GM19035 (cell line): ENCODE measurements around the gene MYL2.
"Not testable (repeated sequence)": the region's sequence is repeated elsewhere in the genome, so short reads cannot be mapped to it uniquely, and the experiment has no call there.

Experiments
- ATAC-seq: cut with Tn5 transposase; IDR thresholded peaks from one replicate; pipeline ENCODE4 v1.9.1; 2021; ENCODE audit not compliant: unreplicated experiment

MYL2 gene

GRCh38 chr12:110920324-110920910 lies at the start of gene MYL2:
Gene MYL2 (minus strand): TSS chr12:110920579. CDS start chr12:110920529, 50 bp downstream.
- no peak for ATAC-seq

DNA sequence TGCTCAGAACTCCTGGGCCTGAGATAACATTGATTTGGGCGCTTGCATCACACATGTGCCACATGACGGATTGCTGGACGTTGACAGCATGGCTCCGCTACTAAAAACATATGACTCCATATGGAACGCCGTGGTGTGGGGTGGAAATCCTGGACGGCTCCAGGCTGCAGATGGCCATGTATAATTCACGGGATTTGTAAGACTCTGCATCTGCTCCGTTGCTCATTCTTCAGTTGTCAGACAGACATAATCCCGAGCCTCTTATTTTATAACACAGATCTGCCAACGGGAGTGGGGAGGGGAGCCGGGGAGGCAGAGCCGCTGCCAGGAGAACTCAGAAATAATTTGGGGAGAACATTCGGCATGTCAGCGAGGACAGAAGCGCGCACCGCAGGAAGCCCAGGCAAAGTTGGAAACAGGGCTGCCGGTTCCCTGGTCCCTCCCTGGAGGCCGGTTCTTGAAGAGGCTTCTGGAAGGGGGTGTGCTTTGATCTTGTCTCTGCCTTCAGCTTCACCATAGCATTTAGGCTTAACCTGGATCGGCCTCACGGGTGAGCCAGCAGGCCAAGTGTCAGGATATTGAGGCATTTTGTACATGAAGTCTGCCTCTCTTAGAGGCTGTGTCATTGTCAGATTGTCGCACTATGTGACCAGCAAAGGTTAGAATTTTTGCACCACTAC lies 45.8 kb upstream of the MYL2 start:
- no peak for ATAC-seq

GRCh38 chr12:110965574-110965973 lies 45.2 kb upstream of the MYL2 start:
- ATAC-seq: no peak

DNA sequence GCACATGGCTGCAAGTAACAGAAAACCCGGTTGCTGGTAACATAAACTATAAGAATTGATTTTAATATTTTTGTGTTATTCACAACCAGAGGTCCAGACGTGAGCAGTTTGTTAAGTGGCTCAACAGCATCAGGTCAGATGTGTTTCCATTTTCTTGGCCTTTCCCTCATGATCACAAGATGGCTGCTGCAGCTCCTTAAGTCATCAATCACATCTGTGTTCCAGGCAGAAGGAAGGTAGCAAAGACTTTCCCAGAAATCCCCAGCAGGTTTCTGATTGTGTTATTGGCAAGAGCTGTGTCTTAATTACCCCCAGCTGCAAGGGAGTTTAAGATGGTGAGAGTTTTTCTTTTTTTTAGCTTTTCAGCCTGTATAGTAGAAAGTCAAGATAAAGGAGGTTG lies 40.4 kb upstream of the MYL2 start:
- ATAC-seq: no peak

GRCh38 chr12:110957652-110958051 lies 37.3 kb upstream of the MYL2 start:
- ATAC-seq: no peak

- no peak for ATAC-seq
Observed at GRCh38 chr12:110957159-110957558, 36.8 kb upstream of the MYL2 start.

GRCh38 chr12:110950867-110951266 lies 30.5 kb upstream of the MYL2 start:
- ATAC-seq: not testable (repeated sequence)

GRCh38 chr12:110950466-110950865 lies 30.1 kb upstream of the MYL2 start:
- ATAC-seq: not testable (repeated sequence)

DNA sequence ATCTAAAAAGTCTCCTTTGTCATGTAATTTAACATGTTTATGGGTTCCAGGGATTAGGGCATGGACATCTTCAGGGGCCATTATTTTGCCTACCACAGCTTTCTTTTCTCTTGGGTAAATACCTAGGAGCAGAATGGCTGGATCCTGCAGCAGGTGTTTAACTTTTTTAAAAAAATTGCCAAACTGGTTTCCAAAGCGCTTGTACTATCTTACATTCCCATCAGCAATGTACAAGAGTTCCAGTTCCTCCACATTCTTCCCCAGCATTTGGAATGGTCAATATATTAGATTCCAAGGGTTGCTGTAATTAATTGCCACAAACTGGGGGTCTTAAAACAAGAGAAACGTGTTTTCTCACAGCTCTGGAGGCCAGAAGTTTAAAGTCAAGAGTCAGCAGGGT lies 27.7 kb upstream of the MYL2 start:
- ATAC-seq: no peak

- ATAC-seq: no peak
Observed at GRCh38 chr12:110943373-110943772, 23.0 kb upstream of the MYL2 start.

DNA sequence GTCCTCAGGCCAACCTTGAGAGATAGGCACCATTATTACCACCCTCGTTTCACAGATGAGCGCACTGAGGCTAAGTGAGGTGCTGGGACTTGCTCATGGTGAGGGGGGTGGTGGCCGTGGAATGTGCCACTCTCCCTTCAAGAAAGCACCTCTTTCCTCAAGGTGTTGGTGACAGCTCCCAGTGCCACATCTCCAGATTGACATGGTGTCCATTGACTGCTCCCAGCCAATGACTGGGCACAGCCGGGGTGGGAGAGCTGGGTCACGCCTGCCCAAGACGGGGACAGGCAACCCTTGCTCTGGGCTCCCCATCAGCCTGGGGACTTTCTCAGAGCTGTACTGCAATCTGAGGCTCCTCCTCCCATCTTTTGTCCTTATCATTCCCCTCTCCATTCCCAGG lies 21.0 kb upstream of the MYL2 start:
- ATAC-seq: no peak

- no peak for ATAC-seq
Observed at GRCh38 chr12:110940933-110941332, 20.6 kb upstream of the MYL2 start.

DNA sequence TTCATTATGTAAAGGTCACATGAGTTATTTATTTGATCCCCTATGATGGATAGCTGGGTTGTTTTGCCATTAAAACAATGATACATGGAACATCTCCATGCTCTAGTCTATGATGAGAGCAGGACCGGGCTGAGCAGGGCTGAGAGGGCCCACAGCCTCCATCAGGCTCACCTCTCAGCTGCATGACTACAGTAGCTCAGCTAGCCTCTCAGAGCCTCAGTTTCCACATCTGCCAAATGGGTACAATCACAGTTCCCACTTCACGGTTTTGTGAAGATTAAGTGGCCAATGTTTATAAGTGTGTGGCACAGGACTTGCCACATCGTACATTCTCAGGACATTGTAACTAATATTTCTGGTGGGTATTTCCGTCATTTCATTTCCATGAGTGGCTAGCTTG lies 19.9 kb upstream of the MYL2 start:
- ATAC-seq: no peak

DNA sequence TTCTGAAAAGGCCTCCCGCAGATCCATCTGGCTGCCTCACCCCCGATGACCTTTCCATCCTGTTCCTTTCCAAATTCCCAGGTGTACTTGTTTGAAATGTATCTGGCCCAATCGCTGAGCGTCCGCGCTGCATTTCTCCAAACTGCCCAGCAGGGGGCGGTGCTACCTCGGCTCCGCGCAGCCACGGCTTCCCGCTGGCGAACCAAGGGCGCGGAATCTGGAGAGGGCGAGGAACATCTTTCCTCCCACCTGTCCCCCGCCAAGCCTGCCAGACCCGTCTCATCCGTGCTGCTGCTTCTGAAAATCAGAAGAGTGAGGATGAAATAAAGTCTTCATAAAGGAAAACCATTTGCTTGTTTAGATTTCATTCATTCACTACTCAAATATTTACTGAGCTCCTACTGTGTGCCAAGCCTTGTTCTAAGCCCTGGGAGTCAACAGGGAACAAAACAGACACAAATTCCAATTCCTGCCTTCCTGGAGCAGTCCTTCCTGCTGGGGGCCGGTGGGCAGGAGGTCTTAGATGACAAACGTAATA lies 16.8 kb upstream of the MYL2 start:
- no peak for ATAC-seq

DNA sequence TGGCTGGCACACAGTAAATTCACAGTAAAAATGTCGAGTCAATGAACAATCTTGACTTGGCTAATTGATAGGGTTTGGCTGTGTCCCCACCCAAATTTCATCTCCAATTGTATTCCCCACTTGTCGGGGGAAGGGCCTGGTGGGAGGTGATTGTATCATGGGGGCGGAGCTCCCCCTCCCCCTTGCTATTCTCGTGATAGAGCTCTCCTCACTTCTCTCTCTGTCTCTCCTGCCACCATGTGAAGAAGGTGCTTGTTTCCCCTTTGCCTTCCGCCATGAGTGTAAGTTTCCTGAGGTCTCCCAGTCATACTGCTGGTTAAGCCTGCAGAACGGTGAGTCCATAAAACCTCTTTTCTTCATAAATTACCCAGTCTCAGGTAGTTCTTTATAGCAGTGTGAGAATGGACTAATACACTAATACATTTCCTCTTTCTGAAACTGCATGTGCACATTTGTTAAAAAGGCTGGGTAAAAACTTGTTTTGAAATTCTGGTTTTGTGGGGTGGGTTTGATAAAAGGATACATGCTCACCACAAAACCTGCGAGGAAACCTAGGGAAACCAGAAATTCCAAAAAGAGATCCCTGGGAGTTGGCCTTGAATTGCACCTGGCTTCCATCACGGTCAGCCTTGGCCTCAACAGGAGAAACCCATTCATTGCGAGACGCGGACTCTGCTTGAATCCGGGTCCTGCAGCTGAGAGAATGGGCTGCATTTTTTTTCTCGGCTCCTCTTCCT lies 16.2 kb upstream of the MYL2 start:
- ATAC-seq: no peak

- ATAC-seq: no peak
Observed at GRCh38 chr12:110935588-110935987, 15.2 kb upstream of the MYL2 start.

DNA sequence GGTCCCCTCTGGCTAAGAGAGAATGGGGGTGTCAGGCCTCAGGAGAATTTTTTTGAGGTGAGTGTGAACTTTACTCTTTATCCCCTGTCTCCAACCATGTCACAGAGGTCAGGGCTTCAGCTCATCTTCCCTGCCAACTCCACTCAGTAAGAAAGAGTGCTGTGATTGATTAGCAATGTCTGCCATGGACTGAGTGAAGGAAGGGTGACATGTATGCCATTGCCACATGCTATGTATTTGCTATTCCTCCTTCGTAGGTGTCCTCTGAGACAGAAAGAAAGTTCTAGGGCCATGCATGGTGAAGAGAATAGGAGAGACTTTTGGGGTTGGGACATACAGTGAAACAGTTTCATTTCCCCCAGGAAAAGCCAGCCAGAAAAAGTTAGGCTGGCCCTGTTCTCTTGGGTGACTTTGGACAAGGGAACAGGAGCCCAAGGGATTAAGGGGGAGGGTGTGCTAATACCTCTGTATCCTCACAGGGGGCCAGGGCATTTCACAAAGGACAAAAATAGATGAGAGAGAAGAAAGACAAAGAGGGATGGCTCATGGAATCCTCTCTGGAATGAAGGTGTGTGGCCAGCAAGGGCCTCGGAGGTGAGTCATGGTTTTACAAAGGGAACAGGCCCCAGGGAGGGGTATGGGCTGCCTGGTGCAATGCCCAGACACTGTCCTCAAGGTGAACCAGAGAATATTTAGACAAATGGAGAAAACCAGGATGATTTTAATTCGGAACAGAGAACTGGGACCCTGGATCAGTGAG lies 13.9 kb upstream of the MYL2 start:
- no peak for ATAC-seq

DNA sequence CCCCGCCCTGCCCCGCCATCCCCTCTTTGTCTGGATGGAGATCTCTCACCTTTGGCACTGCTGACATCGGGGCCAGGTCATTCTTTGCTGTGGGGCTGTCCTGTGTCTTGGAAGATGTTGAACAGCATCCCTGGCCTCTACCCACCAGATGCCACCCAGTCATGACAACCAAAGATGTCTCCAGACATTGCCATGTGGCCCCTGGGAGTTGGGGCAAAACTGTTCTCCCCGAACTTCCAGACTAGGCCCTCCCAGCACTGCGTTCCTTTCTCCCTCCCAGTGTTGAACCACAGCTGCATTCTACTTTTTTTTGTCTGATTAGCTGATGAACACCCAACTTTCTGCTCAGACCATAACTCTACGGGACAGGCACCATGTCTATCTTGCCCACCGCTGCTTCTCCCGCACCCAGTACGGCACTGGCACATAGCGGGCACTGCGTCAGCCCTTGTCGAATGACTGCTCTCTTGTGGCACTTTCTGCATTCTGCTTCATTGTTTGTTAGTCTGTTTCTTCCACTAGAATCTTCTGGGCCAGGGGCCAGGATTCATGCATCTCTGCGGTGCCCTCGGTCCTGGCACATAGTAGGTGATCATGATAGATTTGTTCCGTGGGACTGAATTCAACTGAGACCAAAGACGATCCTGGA lies 13.1 kb upstream of the MYL2 start:
- ATAC-seq: no peak

GRCh38 chr12:110932046-110932445 lies 11.7 kb upstream of the MYL2 start:
- no peak for ATAC-seq

GRCh38 chr12:110931315-110931728 lies 10.9 kb upstream of the MYL2 start:
- ATAC-seq: no peak
